Stimulated activated CD8-positive, alpha-beta memory T cell treated with anti-CD3 and anti-CD28 coated beads, Interleukin-12 subunit alpha, Interleukin-12 subunit beta, amount 100 ng/mL, for 4 hours (primary cell): ENCODE results near the gene PTH2R.
"Not testable (repeated sequence)": the region's sequence is repeated elsewhere in the genome, so short reads cannot be mapped to it uniquely, and the experiment has no call there.

Source experiments
- DNase-seq: peaks from one replicate; pipeline ENCODE4 v3.0.0-alpha.2; 2020; ENCODE audit warnings: low read depth

PTH2R gene

DNA sequence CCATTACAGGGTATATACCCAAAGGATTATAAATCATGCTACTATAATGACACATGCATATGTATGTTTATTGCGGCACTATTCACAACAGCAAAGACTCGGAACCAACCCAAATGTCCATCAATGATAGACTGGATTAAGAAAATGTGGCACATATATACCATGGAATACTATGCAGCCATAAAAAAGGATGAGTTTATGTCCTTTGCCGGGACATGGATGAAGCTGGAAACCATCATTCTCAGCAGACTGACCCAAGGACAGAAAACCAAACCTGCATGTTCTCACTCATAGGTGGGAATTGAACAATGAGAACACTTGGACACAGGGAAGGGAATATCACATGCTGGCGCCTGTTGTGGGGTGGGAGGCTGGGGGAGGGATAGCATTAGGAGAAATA is 9.8 kb upstream of the PTH2R start:
- DNase-seq: not testable (repeated sequence)

DNA sequence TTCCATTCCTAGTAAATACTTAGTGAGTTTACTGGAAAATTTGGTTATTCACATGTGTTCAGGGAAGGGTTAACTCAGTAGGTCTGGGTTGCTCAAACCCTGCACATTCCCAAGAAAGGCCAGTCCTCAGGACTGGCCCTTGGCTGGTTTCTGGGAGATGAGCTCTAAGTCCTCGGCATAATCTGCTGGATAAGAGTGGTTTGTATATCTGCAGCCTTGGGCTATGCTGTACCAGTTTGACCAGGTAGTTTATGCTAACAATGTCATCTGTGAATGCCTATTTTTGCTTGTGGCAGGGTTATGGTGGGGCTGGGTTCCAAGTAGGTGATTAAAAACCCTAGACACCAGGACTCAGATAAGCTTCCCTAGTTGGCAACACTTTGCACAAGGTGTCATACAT is 7.4 kb upstream of the PTH2R start:
- no peak for DNase-seq

DNA sequence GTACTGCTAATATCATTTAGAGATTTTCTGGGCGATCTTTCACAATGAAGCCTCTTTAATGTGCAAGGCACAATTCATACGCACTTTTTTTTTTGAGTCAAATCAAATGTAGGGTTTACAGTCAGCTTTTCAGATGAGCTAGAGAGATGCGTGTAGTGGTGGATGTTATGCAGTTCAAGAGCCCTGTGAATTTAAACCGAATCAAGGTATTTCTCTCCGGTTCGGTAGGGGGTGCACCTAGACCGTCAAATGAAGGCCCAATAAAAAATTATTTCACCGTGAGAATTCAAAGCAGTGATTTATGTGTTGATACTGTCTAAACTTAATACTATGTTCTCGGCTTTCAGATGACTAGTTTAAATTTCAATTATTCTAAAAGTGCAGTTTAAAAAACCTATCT is 1.1 kb downstream of the PTH2R start:
- DNase-seq: no peak

DNA sequence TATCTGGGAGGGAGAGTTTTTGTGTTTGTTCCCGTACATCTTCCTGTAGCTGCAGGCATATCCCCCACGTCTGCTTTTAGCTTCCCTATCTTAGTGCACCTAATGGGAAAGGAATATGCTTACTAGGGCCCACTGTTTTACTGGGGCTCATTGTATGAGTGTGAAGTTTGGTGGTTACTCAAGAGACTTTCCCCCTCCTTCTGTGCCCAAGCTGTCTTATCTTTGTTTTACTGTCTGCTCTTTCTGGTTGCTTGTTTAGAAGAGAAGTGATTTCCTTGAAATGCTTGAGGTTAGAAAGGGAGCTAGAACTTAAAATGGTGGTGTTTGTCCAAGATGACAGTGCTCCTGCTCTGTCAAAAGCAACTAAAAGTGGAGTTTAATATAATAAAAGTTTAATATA is 7.3 kb downstream of the PTH2R start:
- no peak for DNase-seq

DNA sequence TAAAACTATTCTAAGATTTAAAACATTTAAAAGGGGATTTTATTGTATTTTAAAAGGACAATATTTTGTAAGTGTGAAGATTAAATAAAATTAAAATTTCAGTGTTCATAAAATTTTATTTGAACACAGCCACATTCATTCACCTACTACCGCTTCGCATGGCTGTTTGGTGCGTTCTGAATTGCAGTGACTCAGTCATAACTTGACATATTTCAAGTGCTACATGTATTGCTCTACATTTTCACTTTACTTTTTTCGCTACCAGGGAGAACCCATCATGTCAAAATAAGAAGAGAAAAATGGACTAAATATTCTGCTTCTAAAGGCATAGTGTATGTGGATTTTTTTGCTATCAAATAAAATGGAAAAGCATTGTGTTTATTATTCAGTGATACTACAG is 8.7 kb downstream of the PTH2R start:
- DNase-seq: no peak

DNA sequence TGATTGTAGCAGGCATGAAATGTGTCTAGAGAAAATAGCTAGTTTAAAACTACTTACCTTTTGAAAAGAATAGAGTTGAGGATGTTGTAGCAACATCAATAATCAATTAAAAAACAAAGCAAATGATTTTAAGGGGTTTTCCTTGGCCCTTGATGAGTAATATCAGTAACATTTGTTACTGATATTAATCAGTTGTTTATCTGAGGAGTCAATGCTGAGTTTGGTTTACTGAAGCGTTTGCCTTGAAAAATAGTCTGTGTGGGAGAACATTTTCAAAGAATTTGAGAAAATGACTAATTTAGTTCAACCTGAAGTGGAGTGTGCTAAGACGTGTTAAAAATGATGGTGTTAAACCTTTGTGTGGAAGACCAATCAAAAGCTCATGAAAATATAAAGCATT is 9.3 kb downstream of the PTH2R start:
- no peak for DNase-seq

DNA sequence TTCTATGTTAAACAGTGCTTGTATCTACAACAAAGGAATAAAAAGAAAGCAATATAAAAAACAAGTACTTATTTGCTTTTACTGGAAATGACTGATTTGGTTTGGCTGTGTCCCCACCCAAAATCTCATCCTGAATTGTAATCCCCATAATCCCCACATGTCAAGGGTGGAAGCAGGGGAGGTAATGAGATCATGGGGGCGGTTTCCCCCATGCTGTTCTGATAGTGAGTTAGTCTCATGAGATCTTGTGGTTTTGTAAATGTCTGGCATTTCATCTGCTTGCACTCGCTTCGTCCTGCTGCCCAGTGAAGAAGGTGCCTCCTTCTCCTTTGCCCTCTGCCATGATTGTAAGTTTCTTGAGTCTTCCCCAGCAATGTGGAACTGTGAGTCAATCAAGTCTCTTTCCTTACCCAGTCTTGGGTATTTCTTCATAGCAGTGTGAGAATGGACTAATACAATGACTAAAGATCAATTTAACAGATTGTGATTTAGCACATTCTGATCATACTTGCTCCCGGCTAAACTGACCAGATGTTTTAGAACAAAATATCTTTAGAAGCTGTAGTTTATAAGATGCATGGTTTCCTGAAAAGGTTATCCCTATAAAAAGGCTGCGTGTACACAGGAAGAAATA is 19.9 kb downstream of the PTH2R start:
- DNase-seq: no peak

DNA sequence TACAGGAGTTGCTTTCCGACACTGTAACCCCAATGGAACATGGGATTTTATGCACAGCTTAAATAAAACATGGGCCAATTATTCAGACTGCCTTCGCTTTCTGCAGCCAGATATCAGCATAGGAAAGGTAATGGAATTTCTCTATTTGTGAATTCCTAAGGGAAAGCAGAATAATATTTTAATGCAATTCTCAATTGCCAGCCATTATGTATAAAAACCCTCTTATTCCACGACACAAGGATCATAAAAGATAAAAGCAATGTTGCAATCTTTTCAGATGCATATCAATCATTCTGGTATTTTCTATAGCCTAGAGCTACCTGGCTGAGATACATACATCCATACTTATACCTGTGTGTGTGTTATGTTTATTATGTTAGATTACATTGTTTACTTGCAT is 31.2 kb downstream of the PTH2R start:
- no peak for DNase-seq

DNA sequence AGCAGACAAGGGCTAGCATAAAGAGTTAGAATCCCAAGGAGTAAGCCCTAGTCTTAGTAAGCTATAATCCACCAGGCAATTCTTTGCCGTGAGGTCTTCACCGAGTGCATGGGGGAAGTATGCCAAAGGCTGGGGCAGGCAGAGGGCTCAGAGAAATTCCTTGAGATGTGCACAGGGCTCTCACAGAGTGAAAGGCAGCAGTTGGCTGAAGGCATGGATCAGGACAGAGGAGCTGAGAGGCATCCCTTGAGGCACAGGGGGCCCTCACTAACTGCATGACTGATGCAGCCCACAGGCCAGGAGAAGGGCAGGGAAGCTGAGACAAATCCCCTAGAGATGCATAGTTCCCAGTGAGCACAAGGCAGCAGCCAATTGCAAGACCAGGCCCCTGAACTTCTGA is 34.1 kb downstream of the PTH2R start:
- no peak for DNase-seq

DNA sequence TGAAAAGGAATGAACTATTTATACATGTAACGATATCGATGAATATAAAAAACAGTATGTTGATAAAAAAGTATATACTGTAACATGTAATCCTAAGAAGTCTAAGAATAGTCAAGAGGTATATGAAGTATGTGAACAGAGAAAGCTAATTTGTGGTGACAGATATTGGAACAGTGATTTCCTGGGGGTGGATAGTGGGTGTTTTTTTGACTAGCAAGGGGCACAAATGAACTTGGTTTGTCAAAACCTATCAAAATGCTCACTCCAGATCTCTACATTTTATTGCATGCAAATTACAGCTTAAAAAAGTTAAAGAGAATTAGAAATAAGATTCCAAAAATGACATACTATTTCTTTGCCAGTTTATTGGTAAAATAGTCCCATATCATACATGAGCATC is 35.4 kb downstream of the PTH2R start:
- no peak for DNase-seq

DNA sequence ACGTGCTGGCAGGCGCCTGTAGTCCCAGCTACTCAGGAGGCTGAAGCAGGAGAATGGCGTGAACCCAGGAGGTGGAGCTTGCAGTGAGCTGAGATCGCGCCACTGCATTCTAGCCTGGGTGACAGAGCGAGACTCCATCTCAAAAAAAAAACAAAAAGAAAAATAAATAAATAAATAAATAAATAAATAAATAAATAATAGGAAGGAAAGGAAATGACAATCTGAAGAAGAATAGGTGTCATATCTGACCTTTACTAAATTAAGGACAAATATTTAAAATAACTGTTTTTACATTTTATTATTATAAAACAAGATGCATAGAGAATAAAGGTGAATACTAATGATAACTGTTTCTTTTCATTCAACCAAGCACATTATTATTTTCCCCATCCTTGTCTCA is 40.9 kb downstream of the PTH2R start:
- not testable (repeated sequence) for DNase-seq

DNA sequence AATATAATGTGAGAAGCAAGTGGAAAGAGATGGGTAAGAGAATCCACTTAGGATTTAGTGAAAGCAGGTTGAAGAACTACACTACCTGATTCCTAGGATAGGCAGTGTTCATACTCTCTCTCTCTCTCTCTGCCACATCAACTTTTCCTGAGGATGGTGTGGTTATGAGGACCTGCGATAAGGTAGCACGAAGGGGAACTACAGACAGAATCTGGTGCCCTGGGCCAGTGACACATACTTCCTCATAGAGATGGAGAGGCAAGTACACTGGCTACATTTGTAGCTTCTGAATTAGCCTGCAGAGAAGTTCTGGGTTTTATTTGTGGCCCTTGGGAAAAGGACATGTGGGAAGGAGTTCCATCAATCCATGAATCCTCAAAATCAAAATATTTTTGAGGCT is 44.5 kb downstream of the PTH2R start:
- no peak for DNase-seq

DNA sequence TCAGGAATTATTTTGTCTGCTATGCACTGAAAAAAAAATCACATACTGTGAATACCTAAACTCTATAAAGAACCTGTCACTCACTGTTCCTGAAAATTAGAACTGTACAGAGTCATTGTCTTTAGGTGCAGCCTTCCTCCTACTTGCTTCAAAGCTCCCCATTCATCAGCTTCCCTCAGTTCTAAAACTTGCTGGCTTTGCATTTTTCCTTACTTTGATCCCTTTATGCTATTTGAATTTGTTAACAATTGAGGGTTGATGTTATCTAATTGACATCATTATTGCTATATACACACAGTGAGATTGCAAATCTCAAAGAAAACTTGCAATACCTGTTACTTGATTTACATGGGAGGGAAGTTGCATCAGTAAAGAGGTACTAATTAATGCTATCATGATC is 48.3 kb downstream of the PTH2R start:
- DNase-seq: no peak

DNA sequence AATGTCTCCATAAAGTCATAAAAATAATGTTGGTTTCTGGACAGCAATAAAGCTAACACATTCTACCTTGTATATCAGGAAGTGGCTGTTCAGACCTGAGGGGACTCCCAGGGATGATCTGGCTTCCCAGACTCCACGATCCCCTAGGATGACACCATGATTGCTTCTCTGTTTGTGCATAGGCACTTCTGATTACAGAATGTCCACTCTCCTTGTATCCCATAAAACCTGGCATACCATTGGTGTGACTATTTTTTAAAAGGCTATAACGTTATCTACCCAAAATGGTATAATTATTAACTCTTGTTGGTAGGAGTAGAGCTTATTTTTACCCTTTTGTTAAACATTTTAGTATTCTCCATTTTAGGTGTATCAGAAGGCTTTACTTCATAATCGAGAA is 57.1 kb downstream of the PTH2R start:
- DNase-seq: no peak

DNA sequence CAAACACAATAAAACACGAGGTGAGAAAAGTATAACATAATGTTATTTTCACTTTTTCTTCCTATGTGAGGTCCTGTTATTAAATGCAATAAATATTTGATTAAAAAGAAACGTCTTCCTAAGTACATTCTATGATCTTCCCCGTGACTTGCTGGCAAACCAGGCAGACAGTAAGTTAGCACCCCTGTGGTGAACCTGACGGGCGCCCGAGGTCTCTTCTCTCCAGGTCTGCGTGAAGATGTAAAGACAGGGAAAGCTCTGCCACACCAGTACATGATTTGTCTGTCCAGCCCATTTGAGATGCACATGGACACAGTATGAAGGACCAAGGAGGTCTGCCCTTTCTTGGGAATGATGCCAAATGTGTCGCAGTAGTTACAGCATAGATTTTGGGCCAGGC is 57.6 kb downstream of the PTH2R start:
- DNase-seq: no peak

DNA sequence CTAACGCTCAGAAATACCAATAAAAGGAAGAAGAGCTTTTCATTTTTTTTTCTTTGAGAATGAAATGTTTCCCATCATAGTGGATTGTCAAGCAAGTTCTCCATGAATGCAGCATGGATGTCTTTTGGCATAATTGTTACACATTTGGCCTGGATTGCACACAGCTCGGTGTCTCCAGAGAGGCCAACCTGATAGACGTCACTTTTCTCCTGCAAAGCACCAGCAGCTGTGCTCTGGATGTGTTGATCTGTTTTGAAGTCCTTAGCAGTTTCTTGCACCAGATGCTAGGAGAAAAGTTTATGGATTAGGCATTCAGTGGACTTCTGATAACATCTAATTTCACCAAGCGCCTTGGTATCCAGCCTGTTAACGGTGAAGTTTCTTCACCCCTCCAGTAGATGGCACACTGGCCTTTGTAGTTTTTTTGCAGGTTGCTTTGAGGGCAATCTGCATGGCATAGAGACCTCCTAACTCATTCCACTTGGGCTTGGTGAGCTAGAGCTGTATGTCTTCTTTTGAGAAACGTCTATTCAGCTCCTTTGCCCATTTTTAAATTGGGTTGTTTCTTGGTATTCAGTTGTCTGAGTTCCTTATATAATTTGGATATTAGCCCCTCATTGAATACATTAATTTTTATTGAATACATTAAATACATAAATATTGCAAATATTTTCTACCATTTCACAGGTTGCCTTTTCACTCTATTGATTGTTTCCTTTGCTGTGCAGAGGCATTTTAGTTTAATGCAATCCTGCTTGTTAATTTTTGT is 59.7 kb downstream of the PTH2R start:
- no peak for DNase-seq

DNA sequence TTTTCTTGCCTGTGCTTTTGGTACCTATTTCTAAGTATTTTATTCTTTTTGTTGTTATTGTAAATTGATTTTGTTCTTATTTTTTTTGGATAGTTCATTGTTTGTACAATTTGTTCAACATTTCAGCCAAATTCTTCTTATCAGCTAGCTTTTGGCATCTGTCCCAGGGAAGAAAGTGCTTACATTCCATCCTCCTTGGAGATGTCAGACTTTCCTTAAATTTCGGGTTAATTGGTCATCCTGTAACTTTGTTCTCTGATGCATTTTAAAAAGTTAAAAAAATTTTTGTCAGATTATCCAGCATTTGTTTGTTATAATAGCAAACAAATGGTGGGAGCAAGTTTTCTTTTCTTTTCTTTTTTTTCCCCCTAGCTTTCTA is 60.3 kb downstream of the PTH2R start:
- DNase-seq: no peak

DNA sequence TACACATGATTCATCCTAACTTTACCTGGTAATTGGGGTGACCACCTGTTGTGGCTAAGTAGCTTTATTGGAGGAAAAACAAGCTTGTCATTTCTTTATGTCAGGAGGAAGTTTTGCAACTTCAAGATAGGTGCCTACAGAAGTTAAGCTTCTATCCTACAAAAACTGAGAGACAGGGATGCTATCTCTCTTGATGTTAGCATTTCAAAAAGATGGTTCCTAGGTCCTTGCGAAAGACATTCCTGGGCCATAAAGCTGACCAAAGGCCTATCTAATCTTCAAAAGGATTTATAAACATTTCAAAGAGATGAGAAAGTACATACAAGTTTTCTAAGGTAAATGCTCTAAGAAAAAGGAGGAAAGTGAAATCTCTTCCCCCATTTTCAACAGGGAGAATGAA is 61.0 kb downstream of the PTH2R start:
- no peak for DNase-seq

DNA sequence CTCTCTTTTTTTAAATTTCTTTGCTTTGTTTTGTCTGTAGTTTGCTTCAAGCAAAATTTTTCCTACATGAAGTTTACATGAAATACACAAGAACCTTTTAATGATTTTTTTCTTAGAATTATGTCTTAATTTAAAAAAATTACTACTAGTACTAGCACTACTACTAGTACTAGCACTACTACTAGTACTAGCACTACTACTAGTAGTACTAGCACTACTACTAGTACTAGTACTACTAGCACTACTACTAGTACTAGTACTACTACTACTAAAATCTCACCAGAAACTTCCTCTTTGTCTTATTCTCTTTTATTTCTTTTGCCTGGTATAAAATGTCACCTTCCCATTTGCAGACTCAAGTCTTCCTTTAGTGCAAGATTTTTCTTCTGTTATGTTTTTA is 71.1 kb downstream of the PTH2R start:
- DNase-seq: no peak

DNA sequence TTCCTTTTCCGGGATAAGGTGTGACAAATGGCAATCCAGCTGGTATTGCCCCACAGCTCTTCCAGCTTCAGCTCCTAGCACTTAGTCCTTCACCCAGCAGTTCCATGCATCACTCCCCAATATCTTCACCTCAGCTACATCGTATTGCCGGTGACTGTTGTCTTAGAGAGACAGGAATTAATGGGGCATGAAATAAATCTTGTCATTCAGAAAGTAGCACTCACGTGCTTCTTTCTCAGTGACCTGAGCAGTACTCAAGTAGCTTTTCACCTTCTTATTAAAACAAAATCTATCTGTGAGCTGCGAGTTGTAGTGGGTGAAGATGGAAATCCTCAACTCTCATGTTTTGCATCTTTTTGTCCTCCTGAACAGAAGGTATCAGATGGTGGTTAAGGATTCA is 72.8 kb downstream of the PTH2R start:
- no peak for DNase-seq

DNA sequence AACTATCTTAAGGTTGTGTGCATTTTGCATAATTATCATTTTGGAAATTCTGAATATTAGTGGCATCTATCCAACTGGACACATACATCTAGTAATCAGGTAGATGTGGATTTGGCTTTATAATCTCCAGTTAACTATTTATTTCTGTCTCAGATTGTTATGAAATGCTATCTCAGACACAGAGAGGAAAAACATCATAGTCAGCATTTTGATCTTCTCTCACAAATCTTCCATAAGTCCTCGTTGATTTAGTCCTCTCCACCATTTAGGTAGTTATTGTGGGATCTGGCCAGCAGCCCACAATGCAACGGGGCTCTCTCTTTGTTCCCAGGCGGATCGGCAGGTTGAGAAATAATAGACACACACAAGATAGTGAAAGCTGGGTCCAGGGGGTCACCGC is 75.4 kb downstream of the PTH2R start:
- not testable (repeated sequence) for DNase-seq

DNA sequence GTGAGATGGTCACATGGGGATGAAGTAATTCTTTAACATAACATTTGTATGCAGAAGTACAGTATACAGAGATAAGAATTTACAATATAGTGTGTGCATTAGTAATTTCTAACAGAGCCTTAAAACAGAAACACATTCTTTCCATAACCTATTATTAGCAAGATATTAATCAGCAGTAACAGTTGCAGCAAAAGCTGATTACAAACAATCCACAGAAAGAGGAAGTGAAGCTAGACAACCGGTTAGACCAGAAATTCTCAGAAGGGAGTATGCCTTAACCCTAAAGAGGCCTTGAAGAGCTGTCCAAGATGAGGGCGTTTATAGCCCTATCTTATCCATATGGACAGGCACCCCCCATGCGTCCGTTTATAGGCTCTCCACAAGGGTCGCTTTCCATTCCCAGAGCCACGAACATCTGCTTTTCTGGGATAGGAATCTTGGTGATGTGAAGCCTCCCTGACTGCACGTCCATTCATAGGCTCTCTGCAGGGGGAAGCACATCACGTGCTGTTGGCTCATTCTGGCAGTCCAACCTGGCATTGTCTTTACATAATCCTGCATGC is 75.9 kb downstream of the PTH2R start:
- not testable (repeated sequence) for DNase-seq

DNA sequence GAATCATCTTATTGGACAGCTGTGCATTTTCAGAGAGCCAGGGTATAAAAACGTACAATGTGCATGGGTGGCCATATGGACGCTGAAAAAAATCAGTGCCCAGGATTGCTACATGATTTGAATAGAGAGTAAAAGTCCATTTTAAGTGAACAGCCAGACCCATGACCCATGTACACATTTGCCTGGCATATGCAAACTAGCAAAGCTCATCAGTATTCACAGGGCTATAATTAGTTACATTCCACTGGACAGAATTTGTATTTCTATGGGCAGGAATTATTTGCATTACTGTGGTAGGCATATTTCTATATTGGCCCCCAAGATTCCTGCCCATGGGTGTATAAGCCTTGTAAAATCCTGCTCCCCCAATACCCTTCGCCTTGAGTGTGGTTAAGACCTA is 78.8 kb downstream of the PTH2R start:
- DNase-seq: no peak
